GM18508 (cell line): ENCODE measurements around the gene PKLR.
"Not testable (repeated sequence)": the region's sequence is repeated elsewhere in the genome, so short reads cannot be mapped to it uniquely, and the experiment has no call there.

Experiments
- ATAC-seq: cut with Tn5 transposase; IDR thresholded peaks from one replicate; pipeline ENCODE4 v1.9.1; 2021; ENCODE audit warnings: moderate number of reproducible peaks; ENCODE audit not compliant: insufficient read depth, unreplicated experiment

Gene PKLR

GRCh38 chr1:155319536-155319935, 18.3 kb upstream of the PKLR start:
- no peak for ATAC-seq

GRCh38 chr1:155318082-155318481, 16.8 kb upstream of the PKLR start:
- no peak for ATAC-seq

- ATAC-seq, result no peak
Observed at GRCh38 chr1:155316922-155317321, 15.7 kb upstream of the PKLR start.

DNA sequence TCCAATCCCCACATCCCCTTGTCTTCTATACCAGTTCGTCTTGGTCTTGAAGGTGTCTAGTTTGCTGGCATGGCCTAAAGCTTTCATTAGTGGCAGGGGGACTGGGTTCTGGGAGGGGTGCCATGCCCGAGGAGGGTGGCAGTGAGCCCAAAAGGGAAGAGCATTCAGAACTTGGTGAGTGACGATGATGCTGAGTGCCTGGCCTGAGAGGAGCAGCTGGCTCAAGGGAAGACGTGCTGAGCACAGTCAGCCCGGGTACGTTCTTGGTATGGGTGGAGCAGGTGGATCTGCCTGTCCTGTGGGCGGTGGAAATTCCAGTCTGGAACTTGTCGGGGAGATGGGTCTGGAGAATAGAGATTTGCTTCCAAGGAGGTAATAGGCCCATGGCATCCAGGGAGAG, 12.0 kb upstream of the PKLR start:
- no peak for ATAC-seq

GRCh38 chr1:155309423-155310021, 8.3 kb upstream of the PKLR start:
- no peak for ATAC-seq

DNA sequence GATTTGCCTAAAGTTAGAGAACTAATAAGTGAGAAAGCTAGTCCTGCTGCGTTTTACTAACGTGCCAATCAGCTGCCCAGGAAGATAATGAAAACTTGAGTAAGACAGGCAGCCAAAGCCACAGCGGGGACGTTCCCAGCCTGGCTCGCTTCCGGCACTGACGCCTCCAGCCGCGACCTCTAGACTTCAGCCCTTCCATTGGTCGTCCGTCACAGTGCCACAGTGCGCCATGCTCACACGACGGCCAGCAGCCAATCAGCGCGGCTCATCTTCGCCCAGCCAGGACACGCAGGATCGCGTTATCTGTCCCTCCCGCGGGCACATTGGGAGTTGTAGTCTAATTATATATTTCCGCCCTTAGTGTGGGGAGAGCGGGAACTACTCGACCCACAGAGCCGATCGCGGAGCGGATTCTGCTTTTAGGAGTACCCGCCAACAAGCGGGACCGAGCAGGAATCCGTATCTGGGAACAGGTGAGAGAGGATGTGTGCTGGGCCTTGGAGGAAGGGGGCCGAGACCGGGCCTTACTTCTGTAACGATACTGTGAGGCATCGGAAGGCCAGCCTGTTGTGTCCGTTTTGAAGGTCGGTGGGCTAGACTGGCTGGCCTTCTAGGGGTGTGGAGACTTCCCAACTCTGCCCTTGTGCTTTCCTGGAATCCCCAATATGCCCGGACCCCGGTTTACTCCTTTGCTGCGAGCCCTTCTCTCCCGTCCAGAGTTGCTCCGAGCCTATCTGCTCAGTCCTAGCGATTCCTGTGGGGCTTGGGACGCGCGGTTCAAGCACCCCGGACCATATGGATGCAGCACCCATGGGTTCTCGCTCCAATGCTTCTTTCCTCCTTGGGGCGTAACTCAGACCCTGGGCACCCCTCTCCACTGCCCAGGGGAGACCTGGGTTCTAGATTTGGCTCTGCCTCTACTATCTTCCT, 7.5 kb upstream of the PKLR start, which contains the start of gene FDPS:
Gene FDPS, plus strand, starts transcription at position 374 of the 930 bp plus-strand sequence. CDS start 924 bp downstream, outside the sequence.
- ATAC-seq, result peak; percentile 78

GRCh38 chr1:155307247-155307740, 6.1 kb upstream of the PKLR start:
- no peak for ATAC-seq

DNA sequence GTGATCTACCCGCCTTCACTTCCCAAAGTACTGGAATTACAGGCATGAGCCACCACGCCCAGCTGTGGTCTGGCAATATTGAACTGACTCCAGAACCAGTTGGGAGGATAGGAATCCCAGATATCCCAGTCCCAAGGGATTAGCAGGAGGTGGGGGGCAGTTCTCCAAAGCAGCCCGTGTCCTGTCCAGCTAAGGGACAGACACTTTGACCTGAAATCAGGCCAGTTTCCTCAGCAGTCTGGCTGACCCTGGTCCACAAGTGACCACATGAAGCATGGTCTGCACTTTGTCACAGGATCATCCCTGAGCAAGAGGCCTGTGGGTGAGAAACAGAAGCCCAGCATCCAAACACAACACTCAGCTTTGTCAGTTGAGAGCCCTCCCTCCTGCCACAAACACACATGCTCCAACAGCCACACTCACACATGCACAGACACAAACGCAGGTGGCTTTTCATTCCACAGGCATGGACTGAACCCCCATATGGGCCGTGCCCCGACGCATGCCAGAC, 4.7 kb upstream of the PKLR start:
- no peak for ATAC-seq

DNA sequence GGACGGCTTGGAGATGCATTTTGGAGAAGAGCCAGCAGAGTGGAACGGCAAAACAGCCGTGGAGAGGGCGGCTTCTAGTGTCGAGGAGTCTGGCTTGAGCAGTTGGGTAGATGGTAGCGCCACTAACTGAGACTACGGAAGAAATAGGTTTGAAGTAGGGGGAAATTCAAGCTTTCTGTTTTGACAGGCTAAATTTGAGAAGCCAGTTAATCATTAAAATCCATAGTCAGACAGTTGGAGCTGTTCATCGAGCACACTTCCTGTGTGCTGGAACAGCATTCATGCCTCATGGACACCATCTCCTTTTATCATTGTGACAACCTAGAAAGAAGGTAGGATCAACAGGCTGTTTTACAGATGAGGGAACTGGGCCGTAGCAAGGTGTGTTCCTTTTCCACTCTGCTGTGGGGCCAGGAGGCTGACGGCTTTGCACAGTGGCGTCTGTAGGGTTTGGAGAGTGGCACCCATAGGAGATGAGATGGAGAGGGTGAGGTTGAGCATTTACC, 3.4 kb upstream of the PKLR start:
- no peak for ATAC-seq

DNA sequence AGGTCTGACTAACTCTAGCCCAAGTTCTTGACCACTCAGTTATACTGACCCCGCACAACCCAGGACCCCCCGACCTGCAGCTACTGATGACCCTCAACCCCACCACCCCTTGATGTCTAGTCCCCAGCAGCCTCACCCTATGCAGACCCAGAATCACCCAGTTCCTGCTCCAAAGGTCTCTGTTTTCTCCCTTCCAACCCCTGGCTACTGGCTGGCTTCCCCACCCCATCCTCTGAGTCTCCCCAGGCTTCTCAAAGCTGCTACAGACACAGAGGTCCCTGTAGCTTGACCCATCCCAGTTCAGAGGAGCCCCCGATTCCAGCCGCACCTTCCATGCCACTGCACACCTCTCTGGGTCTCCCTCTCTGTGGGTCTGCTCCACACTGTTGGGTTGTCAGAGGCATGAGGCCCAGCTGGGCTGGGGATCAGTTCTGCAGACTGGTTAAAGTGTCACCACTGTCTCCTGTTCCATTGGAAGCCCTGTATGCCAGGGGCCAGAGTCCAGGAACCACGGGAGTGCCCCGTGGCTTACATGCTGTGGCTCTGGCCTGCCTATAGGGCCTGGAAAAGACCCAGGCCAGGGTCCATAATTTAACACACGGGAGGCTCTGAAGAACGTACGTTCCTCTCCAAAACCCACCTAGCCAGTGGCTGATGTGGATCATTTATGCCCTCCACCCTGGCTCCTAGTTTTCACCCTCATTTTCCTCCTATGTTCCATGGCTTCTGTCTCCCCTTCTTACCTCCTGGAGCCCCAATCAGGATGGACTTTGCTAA, 497 bp downstream of the PKLR start:
- ATAC-seq, result no peak

DNA sequence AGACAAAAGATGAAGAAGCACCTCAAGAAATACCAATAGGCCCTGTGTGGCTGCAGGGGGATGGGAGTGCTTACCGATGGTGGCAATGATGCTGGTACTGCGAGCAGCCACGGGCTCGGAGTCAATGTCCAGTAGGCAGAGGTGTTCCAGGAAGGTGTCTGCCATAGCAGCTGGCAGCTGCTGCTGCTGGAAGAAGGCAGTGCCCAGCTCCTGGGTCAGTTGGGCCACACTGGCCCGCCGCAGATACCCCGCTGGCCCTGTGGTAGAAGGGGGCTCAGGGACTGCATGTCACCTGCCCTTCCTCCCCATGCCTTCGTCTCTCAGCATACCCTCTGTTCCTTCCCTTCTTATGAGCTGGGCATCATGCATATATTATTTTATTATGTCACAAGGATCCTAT, 1.2 kb downstream of the PKLR start:
- no peak for ATAC-seq

DNA sequence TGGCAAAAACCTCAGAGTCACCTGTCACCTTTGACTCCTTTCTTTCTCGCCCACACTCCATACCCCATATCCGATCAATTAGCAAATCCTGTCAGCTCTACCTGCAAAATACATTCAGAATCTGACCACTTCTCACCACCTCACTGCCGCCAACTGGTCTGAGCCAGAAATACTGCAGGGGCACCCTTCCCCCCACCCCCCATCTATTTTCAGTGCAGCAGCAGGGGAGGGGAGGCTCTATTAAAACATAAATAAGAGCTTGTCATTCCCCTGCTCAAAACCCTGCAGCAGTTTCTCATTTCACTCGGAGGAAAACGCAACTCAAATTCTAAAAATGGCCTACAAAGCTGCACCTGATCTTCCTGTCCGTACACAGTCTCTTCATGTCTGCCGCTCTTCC, 3.9 kb downstream of the PKLR start:
- ATAC-seq, result no peak

GRCh38 chr1:155296661-155297060, 4.6 kb downstream of the PKLR start:
- no peak for ATAC-seq

DNA sequence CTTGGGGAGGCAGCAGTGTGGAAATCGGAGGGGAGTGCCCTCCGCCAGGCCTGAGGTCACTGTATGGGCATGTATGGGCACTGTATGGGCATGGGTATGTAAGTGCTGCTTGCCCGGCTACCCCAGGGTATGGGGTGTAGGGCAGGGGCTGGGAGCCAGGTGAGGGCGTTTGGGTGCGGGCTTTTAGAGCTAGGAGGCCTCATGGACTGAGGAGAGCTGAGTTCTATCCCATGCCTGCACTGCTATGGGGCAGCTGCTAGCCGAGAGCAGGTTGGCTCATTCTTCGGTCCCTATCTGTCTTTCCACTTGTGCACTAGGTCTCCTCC, 5.3 kb downstream of the PKLR start:
- ATAC-seq, result no peak

- ATAC-seq, result no peak
Observed at GRCh38 chr1:155295183-155295941, 5.9 kb downstream of the PKLR start.

DNA sequence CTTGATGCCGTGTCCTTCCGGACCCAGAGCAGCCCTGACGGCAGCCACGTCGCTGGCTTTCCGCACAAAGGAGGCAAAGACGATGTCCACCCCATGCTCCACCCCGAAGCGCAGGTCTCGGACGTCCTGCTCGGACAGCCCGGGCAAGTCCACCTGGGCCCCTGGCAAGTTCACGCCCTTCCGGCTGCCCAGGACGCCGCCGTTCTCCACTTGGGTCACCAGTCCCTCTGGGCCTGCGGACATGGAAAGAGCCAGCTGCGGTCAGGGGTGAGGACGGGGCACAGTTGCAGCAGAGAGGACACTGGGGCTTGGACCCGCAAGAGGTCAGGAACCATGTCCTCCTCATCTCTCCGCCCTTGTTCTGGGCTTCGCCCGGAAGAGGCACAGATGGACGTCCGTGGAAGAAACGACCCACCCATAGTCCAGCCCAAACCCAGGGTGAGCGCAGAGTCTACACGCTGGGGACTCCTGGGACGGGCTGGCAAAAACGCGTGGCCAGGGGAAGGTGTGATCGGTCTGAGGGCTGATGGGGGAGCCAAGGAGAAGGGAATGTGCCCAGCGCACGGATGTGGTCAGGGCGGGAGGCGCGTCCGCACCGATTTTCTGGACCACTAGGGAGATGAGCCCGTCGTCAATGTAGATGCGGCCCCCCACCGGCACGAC, 6.6 kb downstream of the PKLR start:
- ATAC-seq, result no peak

DNA sequence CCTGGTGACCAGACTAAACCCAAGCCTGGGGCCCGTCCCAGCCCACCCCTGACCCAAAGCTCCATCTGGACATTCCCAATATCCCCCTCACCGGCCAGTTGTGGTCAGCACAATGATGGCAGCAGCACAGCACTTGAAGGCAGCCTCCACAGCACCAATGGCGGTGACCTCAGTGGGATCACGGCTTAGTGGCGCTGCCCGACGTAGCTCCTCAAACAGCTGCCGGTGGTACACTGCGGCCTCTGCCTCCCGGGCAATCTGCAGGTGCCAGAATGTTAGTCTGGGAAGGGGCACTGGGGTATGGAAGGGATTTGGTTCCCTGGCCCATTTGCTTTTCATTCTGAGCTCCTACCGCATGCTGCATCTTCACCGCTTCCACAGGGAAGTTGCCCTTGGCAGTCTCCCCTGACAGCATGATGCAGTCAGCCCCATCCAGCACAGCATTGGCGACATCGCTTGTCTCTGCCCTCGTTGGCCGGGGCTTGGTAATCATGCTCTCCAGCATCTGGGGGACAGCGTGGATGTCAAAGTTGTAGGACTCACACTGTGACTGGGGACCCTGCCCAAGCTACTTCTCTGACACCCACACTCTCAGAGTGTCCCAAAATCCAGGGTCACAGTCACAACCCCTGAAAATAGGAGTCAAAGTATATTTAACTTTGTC, 8.0 kb downstream of the PKLR start:
- no peak for ATAC-seq

DNA sequence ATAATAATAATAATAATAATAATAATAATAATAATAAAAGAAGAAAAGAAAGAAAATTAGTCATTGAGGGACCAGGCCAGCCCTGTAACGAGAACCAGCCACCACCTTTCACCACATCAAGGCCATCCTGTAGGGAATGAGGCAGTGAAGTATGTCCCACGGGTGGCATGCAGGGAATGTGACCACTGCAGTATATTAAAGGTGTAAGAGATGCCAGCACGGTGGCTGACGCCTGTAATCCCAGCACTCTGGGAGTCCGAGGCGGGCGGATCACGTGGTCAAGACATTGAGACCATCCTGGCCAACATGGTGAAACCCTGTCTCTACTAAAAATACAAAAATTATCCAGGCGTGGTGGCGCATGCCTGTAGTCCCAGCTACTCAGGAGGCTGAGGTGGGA, 10.2 kb downstream of the PKLR start:
- ATAC-seq, result not testable (repeated sequence)
